GM20000 (cell line): Measurements from ENCODE around the gene LYPD5.
"Not testable (repeated sequence)": the region's sequence is repeated elsewhere in the genome, so short reads cannot be mapped to it uniquely, and the experiment has no call there.

Source experiments
- DNase-seq: peaks from one replicate; pipeline ENCODE4 v3.0.0; 2012; ENCODE audit warnings: low spot score
- CTCF ChIP-seq: IDR thresholded peaks from 2 replicates; pipeline ENCODE4 v1.5.1; 2012; ENCODE audit warnings: mild to moderate bottlenecking, control low read depth; ENCODE audit errors: extremely low read depth, missing control alignments

The LYPD5 gene

GRCh38 chr19:43812688-43813087, 10.4 kb upstream of the LYPD5 start:
- no peak for TF ChIP-seq CTCF
- DNase-seq = no peak

- no peak for DNase-seq
- no peak for TF ChIP-seq CTCF
Measured at GRCh38 chr19:43812259-43812658, 10.0 kb upstream of the LYPD5 start.

- no peak for TF ChIP-seq CTCF
- no peak for DNase-seq
Measured at GRCh38 chr19:43811837-43812236, 9.6 kb upstream of the LYPD5 start.

GRCh38 chr19:43809762-43810696, 7.8 kb upstream of the LYPD5 start:
- peak; percentile 62 for DNase-seq
- peak; percentile 26 for TF ChIP-seq CTCF

- no peak for TF ChIP-seq CTCF
- no peak for DNase-seq
Measured at GRCh38 chr19:43807651-43808050, 5.4 kb upstream of the LYPD5 start.

GRCh38 chr19:43806848-43807247, 4.6 kb upstream of the LYPD5 start:
- no peak for TF ChIP-seq CTCF
- DNase-seq = no peak

GRCh38 chr19:43806401-43806800, 4.2 kb upstream of the LYPD5 start:
- not testable (repeated sequence) for DNase-seq

- DNase-seq = no peak
- TF ChIP-seq CTCF = no peak
Measured at GRCh38 chr19:43804432-43804831, 2.2 kb upstream of the LYPD5 start.
